Loucy (cell line): ENCODE results near the gene DMC1.

Experiments
- H2AFZ ChIP-seq: fragments of 200-600 bp; sonication (generic); 2 replicates; pipeline ENCODE4 v1.6.0; 2016; ENCODE audit warnings: antibody characterized with exemption, mild to moderate bottlenecking, low read length, moderate library complexity
- H3F3A ChIP-seq: fragments of 200-600 bp; 2 replicates; pipeline ENCODE4 v1.6.0; 2016; ENCODE audit warnings: antibody characterized with exemption, low read depth, mild to moderate bottlenecking
- H3K27me3 ChIP-seq: fragments of 200-600 bp; sonication (generic); 2 replicates; pipeline ENCODE4 v1.6.1; 2014; ENCODE audit warnings: low read length, mild to moderate bottlenecking; ENCODE audit not compliant: insufficient read depth, poor library complexity, severe bottlenecking
- H3K36me3 ChIP-seq: fragments of 200-600 bp; sonication (generic); 2 replicates; pipeline ENCODE4 v1.6.1; 2016; ENCODE audit warnings: low read length; ENCODE audit not compliant: insufficient read depth
- H3K4me1 ChIP-seq: fragments of 200-600 bp; sonication (generic); 2 replicates; pipeline ENCODE4 v1.5.1; 2014; ENCODE audit warnings: low read length, mild to moderate bottlenecking; ENCODE audit not compliant: insufficient read depth, poor library complexity, severe bottlenecking
- H3K4me2 ChIP-seq: fragments of 200-600 bp; sonication (generic); 2 replicates; pipeline ENCODE4 v1.6.0; 2014; ENCODE audit warnings: antibody characterized with exemption, low read length, low read depth, mild to moderate bottlenecking; ENCODE audit not compliant: poor library complexity, severe bottlenecking
- H3K4me3 ChIP-seq: fragments of 200-600 bp; sonication (generic); 2 replicates; pipeline ENCODE4 v1.5.1; 2014; ENCODE audit warnings: low read length, mild to moderate bottlenecking, mixed read lengths; ENCODE audit not compliant: poor library complexity, severe bottlenecking
- H3K79me2 ChIP-seq: fragments of 200-600 bp; sonication (generic); 2 replicates; pipeline ENCODE4 v1.6.1; 2014; ENCODE audit warnings: low read length; ENCODE audit not compliant: insufficient read depth
- H3K9ac ChIP-seq: fragments of 200-600 bp; sonication (generic); 2 replicates; pipeline ENCODE4 v1.6.0; 2014; ENCODE audit warnings: mild to moderate bottlenecking, low read depth, low read length, moderate library complexity; ENCODE audit not compliant: poor library complexity, severe bottlenecking
- H3K9me2 ChIP-seq: fragments of 200-600 bp; sonication (generic); replicated peaks from 2 replicates; pipeline ENCODE4 v1.6.1; 2016; ENCODE audit warnings: low read depth, low read length, mixed read lengths
- H3K9me3 ChIP-seq: fragments of 200-600 bp; sonication (generic); 2 replicates; pipeline ENCODE4 v1.6.1; 2014; ENCODE audit warnings: mild to moderate bottlenecking, antibody characterized with exemption, low read length, low read depth; ENCODE audit not compliant: insufficient read depth
- H4K20me1 ChIP-seq: fragments of 200-600 bp; sonication (generic); 2 replicates; pipeline ENCODE4 v1.6.0; 2014; ENCODE audit warnings: antibody characterized with exemption, low read length, mild to moderate bottlenecking; ENCODE audit not compliant: insufficient read depth, poor library complexity, severe bottlenecking
- EZH2phosphoT487 ChIP-seq: fragments of 200-600 bp; IDR thresholded peaks from 2 replicates; pipeline ENCODE4 v1.6.1; 2018; ENCODE audit warnings: antibody characterized with exemption, mild to moderate bottlenecking, moderate library complexity, borderline replicate concordance
- TF ChIP-seq, protein P1 (sequence below): fragments of 200-600 bp; sonication (generic); conservative IDR thresholded peaks from 2 replicates; pipeline ENCODE4 v1.5.1; 2014; ENCODE audit warnings: mild to moderate bottlenecking, antibody characterized with exemption, low read length

DMC1 gene

DNA sequence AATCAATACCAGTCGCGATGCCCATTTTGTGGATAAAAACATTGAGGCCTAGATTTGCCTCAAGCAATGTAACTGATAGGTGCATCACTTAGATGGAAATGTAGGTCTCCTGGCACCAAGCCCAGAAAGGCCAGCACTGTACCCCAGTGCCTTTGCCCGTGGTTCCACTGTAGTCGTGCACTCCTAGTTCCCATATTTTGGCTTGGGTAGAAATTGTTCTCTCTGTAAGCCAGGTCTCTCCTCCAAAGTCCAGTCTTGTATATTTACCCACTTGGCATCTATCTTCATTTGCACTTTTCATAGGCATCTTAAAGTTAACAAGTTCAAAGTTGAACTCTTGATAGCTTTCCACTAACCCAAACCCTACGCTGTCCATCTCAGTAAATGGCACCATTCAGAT, 41.6 kb upstream of the DMC1 start:
- no peaks in the 10 kb centered on the region for H4K20me1 ChIP-seq
- TF ChIP-seq EZH2phosphoT487, result no peak
- TF ChIP-seq, protein P1, sequence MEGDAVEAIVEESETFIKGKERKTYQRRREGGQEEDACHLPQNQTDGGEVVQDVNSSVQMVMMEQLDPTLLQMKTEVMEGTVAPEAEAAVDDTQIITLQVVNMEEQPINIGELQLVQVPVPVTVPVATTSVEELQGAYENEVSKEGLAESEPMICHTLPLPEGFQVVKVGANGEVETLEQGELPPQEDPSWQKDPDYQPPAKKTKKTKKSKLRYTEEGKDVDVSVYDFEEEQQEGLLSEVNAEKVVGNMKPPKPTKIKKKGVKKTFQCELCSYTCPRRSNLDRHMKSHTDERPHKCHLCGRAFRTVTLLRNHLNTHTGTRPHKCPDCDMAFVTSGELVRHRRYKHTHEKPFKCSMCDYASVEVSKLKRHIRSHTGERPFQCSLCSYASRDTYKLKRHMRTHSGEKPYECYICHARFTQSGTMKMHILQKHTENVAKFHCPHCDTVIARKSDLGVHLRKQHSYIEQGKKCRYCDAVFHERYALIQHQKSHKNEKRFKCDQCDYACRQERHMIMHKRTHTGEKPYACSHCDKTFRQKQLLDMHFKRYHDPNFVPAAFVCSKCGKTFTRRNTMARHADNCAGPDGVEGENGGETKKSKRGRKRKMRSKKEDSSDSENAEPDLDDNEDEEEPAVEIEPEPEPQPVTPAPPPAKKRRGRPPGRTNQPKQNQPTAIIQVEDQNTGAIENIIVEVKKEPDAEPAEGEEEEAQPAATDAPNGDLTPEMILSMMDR, result no peak
- no peaks in the 10 kb centered on the region for H3K9me2 ChIP-seq
- no peaks in the 10 kb centered on the region for H3K27me3 ChIP-seq
- H3K4me1 ChIP-seq, result no peaks in the 10 kb centered on the region
- H3K36me3 ChIP-seq, result no peaks in the 10 kb centered on the region
- no peaks in the 10 kb centered on the region for H3K9me3 ChIP-seq
- no peak overlapping the region for H3K4me3 ChIP-seq
- no peak overlapping the region for H2AFZ ChIP-seq
- H3K4me2 ChIP-seq, result no peak overlapping the region
- no peak overlapping the region for H3K9ac ChIP-seq
- H3K79me2 ChIP-seq, result no peaks in the 10 kb centered on the region
- H3F3A ChIP-seq, result no peaks in the 10 kb centered on the region

DNA sequence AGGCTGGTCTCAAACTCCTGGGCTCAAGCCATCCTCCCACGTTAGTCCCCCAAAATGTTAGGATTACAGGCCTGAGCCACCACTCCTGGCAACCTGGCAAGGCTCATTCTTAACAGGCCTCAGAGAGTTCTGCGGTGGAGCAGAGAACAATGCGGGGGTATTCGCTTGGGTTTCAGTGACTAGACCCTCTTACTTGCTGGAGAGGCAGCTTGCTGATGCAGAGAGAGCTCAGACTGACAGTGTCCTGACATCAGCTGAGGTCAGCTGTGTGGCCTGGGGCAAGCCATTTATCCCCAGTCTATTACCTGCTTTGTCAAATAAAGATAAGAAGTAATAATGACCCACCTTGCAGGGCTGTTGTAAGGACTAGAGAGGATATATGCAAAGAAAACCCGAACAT, 40.3 kb upstream of the DMC1 start:
- H3K9me3 ChIP-seq, result no peaks in the 10 kb centered on the region
- no peaks in the 10 kb centered on the region for H3K4me1 ChIP-seq
- H2AFZ ChIP-seq, result no peak overlapping the region
- no peaks in the 10 kb centered on the region for H4K20me1 ChIP-seq
- no peaks in the 10 kb centered on the region for H3K9me2 ChIP-seq
- H3F3A ChIP-seq, result no peaks in the 10 kb centered on the region
- H3K79me2 ChIP-seq, result no peaks in the 10 kb centered on the region
- H3K36me3 ChIP-seq, result no peaks in the 10 kb centered on the region
- TF ChIP-seq, protein P1, result no peak
- TF ChIP-seq EZH2phosphoT487, result no peak
- H3K9ac ChIP-seq, result no peak overlapping the region
- no peak overlapping the region for H3K4me3 ChIP-seq
- H3K27me3 ChIP-seq, result no peaks in the 10 kb centered on the region
- H3K4me2 ChIP-seq, result no peak overlapping the region

DNA sequence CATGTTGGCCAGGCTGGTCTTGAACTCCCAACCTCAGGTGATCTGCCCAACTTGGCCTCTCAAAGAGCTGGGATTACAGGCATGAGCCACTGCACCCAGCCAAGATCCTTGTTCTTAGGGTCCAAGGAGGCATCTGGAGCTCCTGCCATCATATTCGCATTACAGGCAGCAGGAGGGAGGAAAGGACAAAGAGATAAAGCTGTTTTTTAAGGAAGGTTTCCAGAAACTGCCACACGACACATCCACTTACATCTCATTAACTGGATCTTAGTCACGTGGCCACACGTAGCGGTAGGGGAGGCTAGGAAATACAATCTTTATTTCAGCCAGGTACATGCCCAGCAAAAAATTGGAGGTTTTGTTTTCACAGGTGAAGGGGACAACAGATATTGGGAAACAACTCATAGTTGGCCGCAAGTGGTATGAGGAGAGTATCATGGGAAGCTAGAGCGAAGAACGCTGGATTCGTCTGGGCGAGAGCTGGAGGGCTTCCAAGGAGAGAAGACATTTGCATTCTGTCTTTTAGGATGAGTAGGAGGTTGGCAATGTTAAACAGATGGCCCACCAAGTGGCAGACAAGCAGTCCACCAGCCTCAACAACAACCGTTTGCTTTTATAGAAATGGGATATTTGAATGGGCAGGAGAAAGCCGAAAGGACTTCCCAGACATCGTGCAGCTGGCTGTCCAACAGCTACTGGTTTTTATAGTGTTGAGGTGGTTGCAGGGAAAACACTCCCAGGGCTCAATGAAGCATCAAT, 39.2 kb upstream of the DMC1 start:
- H3K9me3 ChIP-seq, result no peaks in the 10 kb centered on the region
- H3K9me2 ChIP-seq, result no peaks in the 10 kb centered on the region
- H4K20me1 ChIP-seq, result no peaks in the 10 kb centered on the region
- no peaks in the 10 kb centered on the region for H3K79me2 ChIP-seq
- H2AFZ ChIP-seq, result no peak overlapping the region
- no peaks in the 10 kb centered on the region for H3K4me1 ChIP-seq
- TF ChIP-seq, protein P1, result no peak
- no peak for TF ChIP-seq EZH2phosphoT487
- H3K4me2 ChIP-seq, result no peak overlapping the region
- H3F3A ChIP-seq, result no peaks in the 10 kb centered on the region
- H3K36me3 ChIP-seq, result no peaks in the 10 kb centered on the region
- H3K27me3 ChIP-seq, result no peaks in the 10 kb centered on the region
- no peak overlapping the region for H3K9ac ChIP-seq
- H3K4me3 ChIP-seq, result no peak overlapping the region
